HG02678 (cell line): ENCODE data around the gene ULK3.
A peak's percentile ranks its signal among the peaks of the same experiment; 100 is the strongest.
"Not testable (repeated sequence)": the region's sequence is repeated elsewhere in the genome, so short reads cannot be mapped to it uniquely, and the experiment has no call there.

Source experiments
- ATAC-seq: cut with Tn5 transposase; IDR thresholded peaks from one replicate; pipeline ENCODE4 v1.9.1; 2021; ENCODE audit warnings: mild to moderate bottlenecking, moderate library complexity; ENCODE audit not compliant: unreplicated experiment

ULK3 gene, protein sequence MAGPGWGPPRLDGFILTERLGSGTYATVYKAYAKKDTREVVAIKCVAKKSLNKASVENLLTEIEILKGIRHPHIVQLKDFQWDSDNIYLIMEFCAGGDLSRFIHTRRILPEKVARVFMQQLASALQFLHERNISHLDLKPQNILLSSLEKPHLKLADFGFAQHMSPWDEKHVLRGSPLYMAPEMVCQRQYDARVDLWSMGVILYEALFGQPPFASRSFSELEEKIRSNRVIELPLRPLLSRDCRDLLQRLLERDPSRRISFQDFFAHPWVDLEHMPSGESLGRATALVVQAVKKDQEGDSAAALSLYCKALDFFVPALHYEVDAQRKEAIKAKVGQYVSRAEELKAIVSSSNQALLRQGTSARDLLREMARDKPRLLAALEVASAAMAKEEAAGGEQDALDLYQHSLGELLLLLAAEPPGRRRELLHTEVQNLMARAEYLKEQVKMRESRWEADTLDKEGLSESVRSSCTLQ

DNA sequence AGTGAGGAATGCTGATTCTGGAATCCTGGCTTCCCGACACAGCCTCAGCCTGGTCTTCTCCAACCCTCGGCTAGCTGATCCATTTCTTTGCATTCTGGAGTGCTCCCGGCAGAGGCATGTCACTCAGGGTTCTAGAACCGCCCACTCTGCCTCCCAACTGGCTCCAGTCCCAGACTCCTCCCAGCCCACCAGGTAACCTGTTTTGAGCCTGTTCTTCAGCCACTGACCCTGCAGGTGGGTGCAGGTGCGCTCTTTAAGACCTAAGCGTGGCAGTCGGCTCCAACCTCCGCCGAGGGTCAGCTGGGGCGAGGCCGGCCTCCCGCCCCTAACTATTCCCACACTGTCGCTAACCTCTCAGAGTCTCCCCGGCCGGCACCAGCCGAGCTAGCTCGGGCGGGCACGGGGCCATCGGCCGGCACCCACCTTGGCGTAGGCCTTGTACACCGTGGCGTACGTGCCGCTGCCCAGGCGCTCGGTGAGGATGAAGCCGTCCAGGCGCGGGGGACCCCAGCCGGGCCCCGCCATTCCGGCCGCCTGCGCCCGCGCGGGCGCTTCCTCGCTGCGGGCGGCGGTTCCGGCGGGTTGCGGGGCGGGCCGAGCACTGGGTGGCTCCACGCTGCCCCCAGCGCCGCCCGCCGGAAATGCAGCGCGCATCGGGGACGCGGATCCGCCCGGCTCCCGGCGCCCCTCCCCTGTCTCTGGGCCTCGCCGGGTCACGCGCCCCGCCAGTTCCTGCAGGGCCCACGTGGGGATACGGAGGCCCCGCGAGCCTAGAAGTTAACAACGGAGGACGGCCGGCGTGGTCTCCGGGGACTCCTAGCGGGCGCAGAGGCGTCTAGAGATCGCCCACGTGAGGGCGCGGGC lies at the start of gene ULK3:
Gene ULK3, minus strand, starts transcription at position 576 of the 864 bp plus-strand sequence. Its CDS starts 51 bp downstream, at position 525.
- ATAC-seq = peak; percentile 90

DNA sequence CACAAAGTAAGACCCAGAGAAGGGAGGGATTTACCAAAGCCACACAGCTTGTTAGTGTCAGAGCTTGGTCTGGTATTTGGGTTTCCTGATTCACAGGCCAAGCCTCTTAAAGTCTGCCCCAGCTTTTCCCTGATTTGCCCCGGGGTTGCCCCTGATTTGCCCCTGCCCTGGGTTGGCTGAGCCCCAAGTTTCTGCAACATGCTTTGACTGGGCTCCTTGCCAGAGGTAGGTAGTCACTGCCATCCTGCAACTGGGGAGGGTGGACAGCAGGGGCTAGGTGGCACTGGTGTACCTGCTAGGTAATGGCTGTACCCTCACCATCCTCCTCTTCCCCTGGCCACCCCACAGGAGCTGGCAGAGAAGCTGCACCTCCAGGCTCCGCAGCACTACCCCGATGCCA lies 49.4 kb upstream of the ULK3 start:
- no peak for ATAC-seq

DNA sequence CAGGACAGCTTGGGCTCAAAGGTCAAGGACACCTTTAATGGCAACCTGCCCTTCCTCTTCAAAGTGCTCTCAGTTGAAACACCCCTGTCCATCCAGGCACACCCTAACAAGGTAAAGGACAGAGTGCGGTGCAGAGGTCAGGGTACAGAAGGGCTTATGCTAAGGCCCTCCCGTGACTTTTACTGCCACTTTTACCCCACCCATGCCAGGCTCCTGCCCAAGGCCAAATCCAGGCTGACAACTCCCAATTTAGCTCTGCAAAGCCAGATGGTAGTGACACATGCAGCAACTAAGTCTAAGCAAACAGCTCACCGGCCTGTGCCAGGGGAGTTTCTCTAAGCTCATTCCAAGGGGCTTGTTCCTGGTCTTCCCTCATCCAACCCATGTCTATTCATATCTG lies 48.5 kb upstream of the ULK3 start:
- no peak for ATAC-seq

DNA sequence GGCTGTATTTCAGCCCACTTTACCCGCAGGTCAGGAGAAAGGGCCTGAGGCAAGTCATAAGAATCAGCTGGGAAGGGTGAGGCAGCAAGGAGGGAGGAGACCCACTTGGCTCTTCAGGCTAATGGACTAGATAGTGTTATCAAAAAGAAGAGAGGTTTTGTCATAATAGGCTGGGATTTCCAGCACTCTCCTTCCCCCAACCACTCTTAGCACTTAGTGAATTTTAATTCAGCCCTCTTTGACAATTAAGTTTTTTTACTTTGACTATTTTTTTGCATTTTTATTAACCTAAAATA lies 47.7 kb upstream of the ULK3 start:
- no peak for ATAC-seq

DNA sequence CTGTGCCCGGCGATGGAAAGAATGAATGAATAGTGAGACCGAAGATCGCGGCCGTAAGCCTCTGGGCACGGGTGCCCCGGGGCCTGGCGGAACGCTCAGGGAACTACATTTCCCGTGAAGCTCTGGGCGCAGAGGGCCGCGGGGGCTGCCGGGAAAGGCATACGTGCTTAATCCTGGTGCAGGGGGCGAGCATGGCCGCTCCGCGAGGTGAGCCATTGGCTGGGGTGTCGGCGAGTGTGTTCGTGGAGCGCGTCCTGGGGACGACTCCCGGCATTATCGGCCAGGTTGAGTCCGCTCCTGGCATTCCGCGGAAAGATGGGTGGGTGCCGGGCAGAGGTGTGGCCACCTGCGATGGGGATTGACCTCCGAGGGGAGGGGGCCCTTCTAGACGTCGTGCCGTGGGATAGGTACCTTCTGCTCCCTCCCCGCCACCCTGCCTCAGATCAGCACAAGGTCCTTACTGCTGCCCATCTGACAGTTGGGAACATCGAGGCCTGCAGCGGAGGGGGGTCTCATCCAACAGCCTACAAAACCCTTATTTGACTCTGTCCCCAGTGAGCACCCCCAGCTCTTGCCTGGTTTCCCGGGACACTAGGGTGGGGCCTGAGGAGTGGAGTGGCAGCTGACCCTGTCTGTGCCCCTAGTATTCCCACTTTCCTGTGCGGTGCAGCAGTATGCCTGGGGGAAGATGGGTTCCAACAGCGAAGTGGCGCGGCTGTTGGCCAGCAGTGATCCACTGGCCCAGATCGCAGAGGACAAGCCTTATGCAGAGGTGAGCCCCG lies 47.1 kb upstream of the ULK3 start, which contains the start of gene MPI:
Gene MPI, plus strand, starts transcription at position 160 of the 782 bp plus-strand sequence. Its CDS starts 32 bp downstream, at position 192.
- ATAC-seq = peak; percentile 93

DNA sequence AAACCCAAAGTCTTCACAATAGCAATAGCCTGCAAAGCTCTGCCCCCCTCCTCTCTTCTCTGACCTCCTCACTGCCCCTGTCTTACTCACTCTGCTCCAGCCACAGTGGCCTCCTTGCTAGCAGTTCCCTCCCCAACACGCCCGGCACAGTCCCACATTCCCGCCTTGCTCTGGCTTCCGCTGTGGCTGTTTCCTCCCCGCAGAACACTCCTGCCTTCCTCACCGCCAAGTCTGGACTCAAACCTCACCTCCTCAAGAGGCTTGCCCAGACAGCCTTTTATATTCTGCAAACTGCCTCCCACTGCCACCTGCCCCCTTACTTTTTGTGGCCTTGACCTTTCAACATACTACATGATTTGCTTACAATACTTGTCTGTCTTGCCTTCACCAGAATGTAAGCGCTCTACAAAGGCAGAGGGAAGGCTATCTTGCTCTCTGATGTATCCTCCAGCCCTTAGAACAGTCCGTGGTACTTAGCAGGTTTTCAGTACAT lies 46.5 kb upstream of the ULK3 start:
- peak; percentile 30 for ATAC-seq

DNA sequence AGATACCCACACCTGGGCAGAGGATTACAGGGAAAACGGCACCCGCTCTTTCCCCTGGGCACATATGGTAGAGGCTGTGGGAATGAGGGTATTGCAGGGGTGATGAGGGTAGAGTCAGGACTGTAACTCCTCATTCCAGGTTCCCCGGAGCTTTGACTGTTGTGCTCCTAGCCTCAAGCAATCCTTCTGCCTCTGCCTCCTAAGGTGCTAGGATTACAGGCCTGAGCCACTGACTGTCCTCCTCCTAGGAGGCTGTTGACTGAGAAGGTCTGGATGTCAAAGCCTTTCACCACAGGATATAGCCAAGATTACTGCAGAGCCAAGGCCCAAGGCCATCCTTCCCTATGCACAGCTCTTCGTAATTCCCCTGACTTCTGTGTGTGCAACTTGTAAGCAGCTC lies 45.8 kb upstream of the ULK3 start:
- ATAC-seq = no peak

DNA sequence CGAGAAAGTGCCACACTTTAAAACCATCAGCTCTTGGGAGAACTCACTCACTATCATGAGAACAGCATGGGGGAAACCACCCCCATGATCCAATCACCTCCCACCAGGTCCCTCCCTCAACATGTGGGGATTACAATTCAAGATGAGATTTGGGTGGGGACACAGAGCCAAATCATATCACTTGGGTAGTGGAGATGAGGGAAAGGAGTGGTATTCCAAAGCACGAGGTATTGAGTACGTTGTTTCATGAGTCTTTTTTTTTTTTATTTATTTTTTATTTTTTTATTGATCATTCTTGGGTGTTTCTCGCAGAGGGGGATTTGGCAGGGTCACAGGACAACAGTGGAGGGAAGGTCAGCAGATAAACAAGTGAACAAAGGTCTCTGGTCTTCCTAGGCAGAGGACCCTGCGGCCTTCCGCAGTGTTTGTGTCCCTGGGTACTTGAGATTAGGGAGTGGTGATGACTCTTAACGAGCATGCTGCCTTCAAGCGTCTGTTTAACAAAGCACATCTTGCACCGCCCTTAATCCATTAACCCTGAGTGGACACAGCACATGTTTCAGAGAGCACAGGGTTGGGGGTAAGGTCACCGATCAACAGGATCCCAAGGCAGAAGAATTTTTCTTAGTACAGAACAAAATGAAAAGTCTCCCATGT lies 44.7 kb upstream of the ULK3 start:
- ATAC-seq = not testable (repeated sequence)

DNA sequence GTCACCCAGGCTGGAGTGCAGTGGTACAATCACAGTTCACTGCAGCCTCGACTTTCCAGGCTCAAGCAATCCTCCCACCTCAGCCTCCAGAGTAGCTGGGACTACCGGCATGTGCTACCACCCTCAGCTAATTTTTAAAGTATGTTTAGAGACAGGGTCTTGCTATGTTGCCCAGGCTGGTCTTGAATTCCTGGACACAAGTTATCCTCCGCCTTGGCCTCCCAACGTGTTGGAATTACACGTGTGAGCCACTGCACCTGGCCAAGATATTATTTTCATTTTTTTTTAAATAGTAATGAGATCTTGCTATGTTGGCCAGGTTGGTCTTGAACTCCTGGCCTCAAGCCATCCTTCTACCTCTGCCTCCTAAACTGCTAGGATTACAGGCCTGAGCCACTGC lies 42.5 kb upstream of the ULK3 start:
- ATAC-seq = no peak

DNA sequence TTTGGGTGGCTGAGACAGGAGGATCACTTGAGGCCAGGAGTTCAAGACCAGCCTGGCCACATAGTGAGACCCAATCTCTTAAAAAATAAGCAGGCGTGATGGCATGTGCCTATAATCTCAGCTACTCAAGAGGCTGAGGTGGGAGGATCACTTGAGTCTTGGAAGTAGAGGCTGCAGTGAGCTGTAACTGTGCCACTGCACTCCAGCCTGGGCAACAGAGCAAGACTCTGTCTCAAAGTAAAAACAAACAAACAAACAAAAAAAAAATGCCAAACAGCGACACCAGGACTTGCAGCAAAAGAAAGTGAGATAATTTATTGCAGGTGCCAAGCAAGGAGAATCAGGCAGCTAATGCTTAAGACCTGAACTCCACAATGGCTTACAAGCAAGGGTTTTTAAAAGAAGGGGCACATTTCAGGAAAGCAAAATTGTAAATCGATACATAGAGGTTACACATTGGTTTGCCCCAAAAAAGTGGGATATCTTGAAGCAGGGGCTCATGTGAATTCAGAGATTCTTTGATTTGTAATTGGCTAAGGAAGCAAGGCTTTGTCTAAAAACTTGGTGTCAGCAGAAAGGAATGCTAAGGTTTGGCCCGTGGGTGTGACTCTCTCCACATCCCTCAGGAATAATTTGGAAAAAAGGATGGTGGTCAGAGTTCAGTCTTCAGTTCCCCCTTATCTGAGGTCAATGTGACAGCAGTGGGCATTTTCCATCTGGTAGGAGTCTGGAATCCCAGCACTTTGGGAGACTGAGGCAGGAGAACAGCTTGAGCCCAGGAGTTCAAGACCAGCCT lies 41.7 kb upstream of the ULK3 start:
- no peak for ATAC-seq

DNA sequence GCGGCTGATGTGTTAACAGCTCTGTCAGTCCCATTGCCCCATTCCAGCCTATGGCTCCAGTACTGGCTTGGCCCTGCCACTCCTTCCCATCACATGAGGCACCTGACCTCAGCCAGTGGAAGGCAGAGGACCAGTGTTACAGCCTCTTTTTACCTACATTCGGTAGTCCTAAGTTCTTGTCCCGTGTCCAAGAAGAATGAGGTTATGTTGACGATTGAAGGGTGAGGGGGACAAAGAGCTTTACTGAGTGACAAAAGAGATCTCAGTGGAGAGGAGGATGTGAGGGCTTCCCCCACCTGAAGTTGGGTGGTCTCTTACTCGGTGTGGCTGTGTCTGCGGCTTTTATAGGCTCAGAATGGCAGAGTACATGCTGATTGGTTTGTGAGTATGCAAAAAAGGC lies 39.6 kb upstream of the ULK3 start:
- ATAC-seq = no peak

DNA sequence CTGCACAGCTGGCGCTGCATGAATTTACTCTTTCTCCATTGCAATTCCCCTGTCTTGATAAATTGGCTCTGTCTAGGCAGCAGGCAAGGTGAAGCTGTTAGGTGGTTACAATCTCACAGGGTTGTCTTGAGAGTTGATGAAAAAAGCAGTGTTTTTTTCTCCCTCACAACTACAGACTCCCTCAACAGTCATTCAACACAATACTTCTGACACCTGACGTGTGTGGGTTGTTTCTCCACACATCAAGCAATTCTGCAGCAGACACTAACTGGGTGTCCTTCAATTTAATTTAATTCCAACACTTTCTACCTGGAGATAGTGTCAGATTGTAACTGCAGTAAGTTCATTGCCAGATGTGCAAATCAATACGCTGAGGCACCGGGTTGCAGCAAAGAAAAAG lies 35.3 kb upstream of the ULK3 start:
- no peak for ATAC-seq

DNA sequence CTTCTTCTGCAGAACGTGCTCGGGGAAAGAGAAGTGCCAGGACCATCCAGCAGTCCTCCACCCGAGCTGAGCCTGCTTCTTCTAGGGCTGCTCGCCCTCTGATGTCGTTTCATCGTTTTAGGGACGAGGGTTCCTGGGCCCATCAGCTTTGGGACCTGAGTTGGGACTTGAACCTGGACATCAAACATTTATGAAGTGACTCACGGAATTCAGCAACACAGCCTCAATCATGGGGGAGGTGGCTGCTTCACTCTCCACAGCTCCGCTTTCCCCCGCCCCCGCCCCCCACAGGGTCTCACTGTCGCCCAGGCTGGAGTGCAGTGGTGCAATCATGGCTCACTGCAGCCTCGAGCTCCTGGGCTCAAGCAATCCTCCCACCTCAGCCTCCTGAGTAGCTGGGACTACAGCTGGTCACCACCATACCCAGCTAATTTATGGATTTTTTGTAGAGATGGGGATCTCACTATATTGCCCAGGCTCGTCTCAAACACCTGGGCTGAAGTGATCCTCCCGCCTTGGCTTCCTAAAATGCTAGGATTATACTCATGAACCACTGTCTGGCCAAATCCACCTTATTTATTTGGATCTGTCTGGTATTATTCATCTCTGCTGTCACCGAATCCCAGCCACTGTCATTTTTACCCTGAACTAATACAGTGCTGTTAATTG lies 30.9 kb upstream of the ULK3 start:
- no peak for ATAC-seq

DNA sequence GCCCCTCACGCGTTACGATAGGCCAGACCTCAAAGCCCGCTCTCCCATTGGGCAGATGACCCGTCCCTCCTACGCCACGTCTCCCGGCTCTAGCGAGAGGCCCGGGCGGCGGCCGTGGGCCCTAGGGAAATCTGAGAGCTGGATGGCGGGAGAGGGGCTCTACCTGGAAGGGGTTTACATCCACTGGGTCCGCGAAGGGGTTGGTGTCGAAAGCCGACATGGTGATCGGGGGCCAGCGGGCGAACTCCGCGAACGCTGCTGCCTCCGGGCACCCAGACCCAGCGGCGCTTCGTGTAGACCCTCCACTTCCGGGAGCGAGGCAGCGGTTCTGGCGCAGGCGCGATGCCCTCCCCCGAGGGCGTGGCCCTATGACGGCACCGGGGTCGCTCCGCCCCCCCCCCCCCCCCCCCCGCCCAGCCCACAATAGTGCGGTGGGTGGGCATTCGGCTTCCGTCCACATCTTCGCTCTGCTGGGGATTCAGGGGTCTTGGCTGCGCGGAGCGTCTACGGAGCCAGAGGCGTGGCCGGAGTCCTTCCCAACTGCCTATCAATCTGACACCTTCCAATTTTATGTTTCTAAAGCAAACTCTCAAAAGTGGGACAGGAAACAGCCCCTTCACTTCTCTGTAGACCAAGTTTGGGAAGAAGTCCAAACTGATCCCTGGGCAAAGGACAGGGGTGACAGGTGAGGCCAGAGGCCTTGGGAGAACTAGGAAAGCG lies 30.2 kb upstream of the ULK3 start, which contains the start of gene SCAMP2:
Gene SCAMP2, minus strand, starts transcription at position 330 of the 720 bp plus-strand sequence. Its CDS starts 110 bp downstream, at position 220.
- peak; percentile 81 for ATAC-seq

DNA sequence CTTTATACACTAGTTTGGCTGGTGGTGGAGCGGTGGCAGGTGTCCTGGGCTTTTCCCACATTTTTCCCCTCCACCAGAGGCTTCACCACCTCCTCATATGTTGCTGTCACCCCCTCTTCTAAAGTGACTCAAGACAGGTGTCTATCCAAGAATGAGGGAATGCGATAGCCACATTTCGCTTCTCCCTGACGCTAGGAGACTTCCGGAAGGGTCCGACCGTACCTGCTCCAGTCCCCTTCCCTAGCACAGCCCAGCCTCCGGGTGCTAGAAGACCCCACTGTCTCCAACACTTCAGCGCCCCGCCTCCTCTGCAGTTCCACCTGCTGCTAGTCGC lies 29.7 kb upstream of the ULK3 start:
- no peak for ATAC-seq

DNA sequence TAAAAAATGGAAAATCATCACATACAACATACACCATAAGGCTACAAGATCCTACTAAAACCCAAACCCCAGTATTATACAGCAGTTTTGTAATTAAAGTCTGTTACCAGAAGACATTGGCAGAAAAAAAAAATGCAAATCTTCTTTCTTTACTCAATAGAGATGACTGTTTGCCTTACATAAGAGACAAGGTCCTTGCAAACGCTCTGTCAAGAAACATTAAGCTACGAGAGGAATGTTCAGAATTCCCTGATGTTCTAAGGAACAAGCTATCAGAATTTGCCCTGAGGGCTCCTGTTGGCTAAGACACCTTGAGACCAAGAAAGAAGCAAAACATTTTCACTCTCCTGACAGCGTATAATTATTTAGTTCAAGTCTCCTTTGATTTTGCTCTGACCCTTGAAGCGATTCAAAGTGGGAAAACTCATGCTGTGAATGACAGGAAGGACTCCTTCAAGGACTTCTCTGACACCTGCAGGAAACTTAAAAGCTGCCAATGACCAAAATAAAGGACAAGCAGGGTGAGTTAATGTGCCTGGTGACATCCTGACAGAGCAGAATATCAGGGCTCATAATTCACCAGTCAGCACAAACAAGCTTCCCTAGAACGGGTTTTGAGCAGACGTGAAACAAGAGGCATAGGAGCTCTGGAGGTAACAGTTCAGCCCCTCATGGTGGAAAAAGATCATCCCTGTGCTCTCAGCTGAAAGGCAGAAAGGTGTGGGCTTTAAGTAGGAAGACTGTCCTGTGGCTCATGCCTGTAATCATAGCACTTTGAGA lies 27.7 kb upstream of the ULK3 start:
- no peak for ATAC-seq

DNA sequence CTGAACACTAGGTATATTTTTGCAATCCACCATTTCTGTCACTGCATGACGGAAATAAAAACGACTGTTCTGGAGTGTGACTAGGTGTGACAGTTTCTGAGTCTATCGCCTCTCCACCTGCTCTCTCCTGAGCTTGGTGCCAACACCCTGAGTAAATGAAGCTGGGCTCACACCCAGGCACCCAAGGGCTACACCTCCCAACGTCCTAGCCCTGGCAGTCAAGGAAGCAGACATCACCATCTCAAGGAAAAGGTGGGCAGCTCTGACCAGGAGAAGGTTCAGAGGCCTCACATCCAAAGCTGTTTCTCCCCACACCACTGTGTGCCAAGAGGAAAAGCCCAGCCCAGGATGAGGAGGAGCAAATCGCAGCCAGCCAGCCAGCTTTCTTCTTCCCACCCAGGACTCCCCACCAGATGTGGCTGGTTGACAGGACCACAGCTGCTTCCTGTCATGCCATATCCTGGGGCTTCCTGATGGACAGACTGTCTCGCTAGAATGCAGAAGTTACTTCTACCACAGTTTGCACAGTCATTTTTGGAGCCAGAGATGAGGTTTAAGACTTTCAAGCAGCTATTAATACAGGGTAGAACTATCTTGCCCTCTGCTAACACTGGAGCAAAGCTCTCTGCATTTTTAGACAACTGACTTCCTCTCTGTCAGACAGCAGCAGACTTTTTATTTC lies 26.9 kb upstream of the ULK3 start:
- peak; percentile 44 for ATAC-seq
